ENCODE measurements around the gene IGF2BP1. TPM values are rescaled to one million over a fixed set of nuclear protein-coding genes. Genes with fewer than 3 reads are reported as not detected.

Gene IGF2BP1
- total and polyA plus RNA-seq, 8 donors: under 0.01 to 1.0 TPM; not detected in 6

GRCh38 chr17:49015179-49015923 lies 18.2 kb downstream of the IGF2BP1 start:
- no peak for ATAC-seq
- WGBS, 2 donors: 60 to 74% methylated on average over 22 of the region's 22 CpGs
- TF ChIP-seq CTCF (IDR thresholded peaks at IDR 0.05): no peak
- no peak for FAIRE-seq
- intact Hi-C loops (cut with DNase I): no loop called here
- Histone ChIP-seq H3K4me1 (no peaks in the 10 kb centered on the region), H3K36me3 (no peaks in the 10 kb centered on the region), H3K4me3 (no peak overlapping the region), H3K27me3 (peaks cover 0 to 27% (median 0%) of the 10 kb centered on the region in 4 donors), H3K27ac (no peak overlapping the region), H3K9me3 (no peaks in the 10 kb centered on the region)
- no peak for DNase-seq

- Histone ChIP-seq H3K9me3 (no peaks in the 10 kb centered on the region), H3K27me3 (peaks cover 0 to 19% (median 0%) of the 10 kb centered on the region in 4 donors), H3K36me3 (no peaks in the 10 kb centered on the region), H3K4me1 (no peaks in the 10 kb centered on the region), H3K4me3 (no peak overlapping the region), H3K27ac (no peak overlapping the region)
- intact Hi-C loops (cut with DNase I): no loop called here
- WGBS, 2 donors: 39 to 44% methylated on average over 11 of the region's 11 CpGs
- DNase-seq: no peak
- FAIRE-seq: no peak
- TF ChIP-seq CTCF (IDR thresholded peaks at IDR 0.05): no peak
- ATAC-seq: no peak
Observed at GRCh38 chr17:49015924-49016774, 19.0 kb downstream of the IGF2BP1 start.

GRCh38 chr17:49016775-49017463 lies 19.7 kb downstream of the IGF2BP1 start:
- intact Hi-C loops (cut with DNase I): no loop called here
- H3K9me3 ChIP-seq: no peaks in the 10 kb centered on the region
- FAIRE-seq (no peak), DNase-seq (peak in 4 of 6 donors; percentile 25 to 69 (median 50)), ATAC-seq (peak; percentile 17 to 69 (median 61))
- H3K4me3 ChIP-seq: no peak overlapping the region
- no peak for TF ChIP-seq CTCF (IDR thresholded peaks at IDR 0.05)
- no peaks in the 10 kb centered on the region for H3K36me3 ChIP-seq
- no peaks in the 10 kb centered on the region for H3K4me1 ChIP-seq
- peaks cover 0 to 11% (median 0%) of the 10 kb centered on the region in 4 donors for H3K27me3 ChIP-seq
- H3K27ac ChIP-seq: no peak overlapping the region
- WGBS, 2 donors: 18% methylated on average over 14 to 16 of the region's 16 CpGs

- intact Hi-C loops (cut with DNase I): no loop called here
- 80 to 90% methylated on average over 4 of the region's 4 CpGs for WGBS, 2 donors
- Histone ChIP-seq H3K27me3 (no peaks in the 10 kb centered on the region), H3K4me1 (no peaks in the 10 kb centered on the region), H3K27ac (no peak overlapping the region), H3K4me3 (no peak overlapping the region), H3K36me3 (no peaks in the 10 kb centered on the region), H3K9me3 (no peaks in the 10 kb centered on the region)
- ATAC-seq: no peak
- no peak for DNase-seq
- TF ChIP-seq CTCF (IDR thresholded peaks at IDR 0.05): no peak
- FAIRE-seq: no peak
Observed at GRCh38 chr17:49018116-49018612, 21.0 kb downstream of the IGF2BP1 start.
